Glutamatergic neuron (in vitro differentiated cells): ENCODE results near the gene PDAP1. TPM values are rescaled to one million over a fixed set of nuclear protein-coding genes. Genes with fewer than 3 reads are reported as not detected.
"Not testable (repeated sequence)": the region's sequence is repeated elsewhere in the genome, so short reads cannot be mapped to it uniquely, and the experiment has no call there.

ENCODE experiments used
- DNase-seq: peaks from one replicate; pipeline ENCODE4 v3.0.0; 2022
- H3K27ac Mint-ChIP-seq: one replicate; pipeline ENCODE4 v1.8.0; 2020; ENCODE audit warnings: mild to moderate bottlenecking, mixed read lengths, inconsistent platforms; ENCODE audit not compliant: unreplicated experiment
- H3K27me3 Mint-ChIP-seq: one replicate; pipeline ENCODE4 v1.8.0; 2020; ENCODE audit warnings: mild to moderate bottlenecking, moderate library complexity, mixed read lengths, inconsistent platforms; ENCODE audit not compliant: unreplicated experiment
- H3K36me3 Mint-ChIP-seq: one replicate; pipeline ENCODE4 v1.8.0; 2020; ENCODE audit warnings: mild to moderate bottlenecking, mixed read lengths, inconsistent platforms; ENCODE audit not compliant: unreplicated experiment
- H3K4me1 Mint-ChIP-seq: one replicate; pipeline ENCODE4 v1.8.0; 2020; ENCODE audit warnings: mild to moderate bottlenecking, low read depth, mixed read lengths, inconsistent platforms; ENCODE audit not compliant: unreplicated experiment
- H3K4me3 Mint-ChIP-seq: one replicate; pipeline ENCODE4 v1.8.0; 2020; ENCODE audit warnings: mild to moderate bottlenecking, mixed read lengths, inconsistent platforms; ENCODE audit not compliant: unreplicated experiment
- H3K9me3 Mint-ChIP-seq: one replicate; pipeline ENCODE4 v1.8.0; 2020; ENCODE audit warnings: mild to moderate bottlenecking, moderate library complexity, mixed read lengths, inconsistent platforms; ENCODE audit not compliant: unreplicated experiment
- total RNA-seq: library from RNA; stranded (reverse); fragmentation: NEBNext Ultra II Directional; extraction: Animal tissue kit (Norgen Biotek cat#: 25700); gene quantifications from one replicate; pipeline ENCODE4 v1.2.1, GENCODE V29; 2021; ENCODE audit not compliant: unreplicated experiment
- TF ChIP-seq, protein P1 (sequence below): fragments of 200-600 bp; sonication (generic); IDR thresholded peaks from one replicate; pipeline ENCODE4 v1.5.0; 2021; ENCODE audit not compliant: partially characterized antibody, unreplicated experiment

PDAP1 gene
- total RNA-seq, 1 donor from 2014 or later: 134 TPM

DNA sequence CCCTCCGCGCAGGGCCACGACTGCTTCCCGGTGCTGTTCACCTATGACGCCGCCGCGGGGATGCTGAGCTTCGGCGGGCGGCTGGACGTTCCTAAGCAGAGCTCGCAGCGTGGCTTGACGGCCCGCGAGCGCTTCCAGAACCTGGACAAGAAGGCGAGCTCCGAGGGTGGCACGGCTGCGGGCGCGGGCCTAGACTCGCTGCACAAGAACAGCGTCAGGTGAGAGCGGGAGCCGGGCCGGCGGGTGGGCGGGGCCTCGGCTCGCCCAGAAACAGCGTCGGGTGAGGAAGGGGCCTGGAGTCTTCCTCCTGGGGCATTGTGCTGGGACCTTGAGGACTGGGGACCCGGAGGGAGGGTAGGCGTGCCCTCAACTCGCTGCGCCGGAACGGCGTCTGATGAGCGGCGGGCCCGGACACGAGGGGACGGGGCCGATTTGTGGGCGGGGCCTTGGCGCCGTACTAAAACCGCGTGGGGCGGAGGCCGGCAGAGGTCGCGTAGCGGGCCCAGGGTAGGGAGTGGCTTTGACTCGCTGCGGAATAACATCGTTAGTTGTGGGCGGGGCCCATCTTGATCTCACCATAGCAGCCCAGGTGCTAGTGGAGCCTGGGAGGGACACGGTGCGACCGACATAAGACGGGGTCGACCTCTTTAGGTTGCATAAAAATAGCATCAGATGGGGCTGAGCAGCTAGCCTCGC is 15.6 kb downstream of the PDAP1 start:
- peaks cover 5% of the 10 kb centered on the region for H3K9me3 Mint-ChIP-seq
- peaks cover 10% of the 10 kb centered on the region for H3K27me3 Mint-ChIP-seq
- no peaks in the 10 kb centered on the region for H3K4me1 Mint-ChIP-seq
- no peaks in the 10 kb centered on the region for H3K36me3 Mint-ChIP-seq
- peak overlapping the region; percentile 93 for H3K4me3 Mint-ChIP-seq
- H3K27ac Mint-ChIP-seq: peak overlapping the region; percentile 86
- TF ChIP-seq, protein P1, sequence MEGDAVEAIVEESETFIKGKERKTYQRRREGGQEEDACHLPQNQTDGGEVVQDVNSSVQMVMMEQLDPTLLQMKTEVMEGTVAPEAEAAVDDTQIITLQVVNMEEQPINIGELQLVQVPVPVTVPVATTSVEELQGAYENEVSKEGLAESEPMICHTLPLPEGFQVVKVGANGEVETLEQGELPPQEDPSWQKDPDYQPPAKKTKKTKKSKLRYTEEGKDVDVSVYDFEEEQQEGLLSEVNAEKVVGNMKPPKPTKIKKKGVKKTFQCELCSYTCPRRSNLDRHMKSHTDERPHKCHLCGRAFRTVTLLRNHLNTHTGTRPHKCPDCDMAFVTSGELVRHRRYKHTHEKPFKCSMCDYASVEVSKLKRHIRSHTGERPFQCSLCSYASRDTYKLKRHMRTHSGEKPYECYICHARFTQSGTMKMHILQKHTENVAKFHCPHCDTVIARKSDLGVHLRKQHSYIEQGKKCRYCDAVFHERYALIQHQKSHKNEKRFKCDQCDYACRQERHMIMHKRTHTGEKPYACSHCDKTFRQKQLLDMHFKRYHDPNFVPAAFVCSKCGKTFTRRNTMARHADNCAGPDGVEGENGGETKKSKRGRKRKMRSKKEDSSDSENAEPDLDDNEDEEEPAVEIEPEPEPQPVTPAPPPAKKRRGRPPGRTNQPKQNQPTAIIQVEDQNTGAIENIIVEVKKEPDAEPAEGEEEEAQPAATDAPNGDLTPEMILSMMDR: no peak
- DNase-seq: peak; percentile 80

DNA sequence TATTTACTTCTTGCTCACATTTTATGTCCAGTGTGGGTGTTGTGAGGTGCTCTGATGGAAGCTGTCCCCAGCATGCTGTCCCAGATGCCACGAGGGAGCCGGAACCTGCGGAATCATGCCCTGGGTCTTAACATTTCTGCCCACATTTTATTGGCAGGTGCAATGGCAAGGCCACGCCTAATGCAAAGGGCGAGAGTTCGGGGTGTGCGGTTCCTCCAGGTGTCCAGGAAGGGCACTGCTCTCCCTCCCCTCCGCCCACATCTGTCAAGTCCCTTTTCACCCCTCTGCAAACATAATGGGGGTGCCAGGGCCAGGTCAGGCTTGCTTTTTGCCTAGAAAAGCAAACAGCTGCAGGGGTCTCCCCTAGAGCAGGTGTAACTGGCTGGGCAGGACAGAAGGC is 16.4 kb downstream of the PDAP1 start:
- TF ChIP-seq, protein P1: no peak
- DNase-seq: no peak
- H3K9me3 Mint-ChIP-seq: peaks cover 5% of the 10 kb centered on the region
- H3K36me3 Mint-ChIP-seq: no peaks in the 10 kb centered on the region
- H3K27me3 Mint-ChIP-seq: peaks cover 10% of the 10 kb centered on the region
- H3K4me3 Mint-ChIP-seq: peak overlapping the region; percentile 71
- H3K4me1 Mint-ChIP-seq: no peaks in the 10 kb centered on the region
- no peak overlapping the region for H3K27ac Mint-ChIP-seq

DNA sequence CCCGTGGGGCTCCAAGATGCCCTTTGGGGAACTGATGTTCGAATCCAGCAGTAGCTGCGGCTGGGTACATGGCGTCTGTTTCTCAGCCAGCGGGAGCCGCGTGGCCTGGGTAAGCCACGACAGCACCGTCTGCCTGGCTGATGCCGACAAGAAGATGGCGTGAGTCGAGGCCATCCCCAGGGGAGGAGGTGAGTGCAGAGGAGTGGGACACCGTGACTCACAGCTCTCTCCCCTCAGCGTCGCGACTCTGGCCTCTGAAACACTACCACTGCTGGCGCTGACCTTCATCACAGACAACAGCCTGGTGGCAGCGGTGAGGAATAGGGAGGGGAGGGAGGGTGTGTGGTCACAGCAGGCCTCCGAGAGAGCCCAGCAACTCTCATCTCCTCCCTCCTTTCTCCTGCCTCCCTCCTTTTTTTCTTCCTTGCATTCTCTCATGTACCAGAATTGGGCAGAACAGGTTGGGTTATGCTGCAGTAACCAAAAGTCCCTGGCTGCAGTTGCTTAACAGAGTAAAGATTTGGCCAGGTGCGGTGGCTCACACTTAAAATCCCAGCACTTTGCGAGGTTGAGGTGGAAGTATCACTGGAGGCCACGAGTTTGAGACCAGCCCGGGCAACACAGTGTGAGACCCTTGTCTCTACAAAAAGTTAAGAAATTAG is 17.3 kb downstream of the PDAP1 start:
- Mint-ChIP-seq H3K27me3 (peaks cover 10% of the 10 kb centered on the region), H3K9me3 (peaks cover 5% of the 10 kb centered on the region), H3K36me3 (no peaks in the 10 kb centered on the region), H3K27ac (no peak overlapping the region), H3K4me1 (no peaks in the 10 kb centered on the region), H3K4me3 (no peak overlapping the region)
- TF ChIP-seq, protein P1: no peak
- peak; percentile 49 for DNase-seq

DNA sequence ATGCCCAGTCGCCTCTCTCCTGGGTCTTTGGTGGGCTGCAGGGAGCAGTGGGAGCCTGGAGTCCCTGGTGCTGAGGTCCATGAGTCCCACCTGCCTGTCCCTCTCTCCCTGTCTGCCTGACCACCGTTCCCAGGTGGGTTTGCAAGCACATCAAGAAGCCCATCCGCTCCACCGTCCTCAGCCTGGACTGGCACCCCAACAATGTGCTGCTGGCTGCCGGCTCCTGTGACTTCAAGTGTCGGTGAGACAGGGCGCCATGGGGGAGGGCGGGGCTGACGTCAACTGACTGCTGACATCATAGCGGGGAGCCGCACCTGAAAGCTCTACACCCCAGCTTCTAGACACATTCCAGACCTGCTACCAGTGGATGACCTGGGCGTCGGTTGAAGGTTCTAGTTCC is 18.6 kb downstream of the PDAP1 start:
- Mint-ChIP-seq H3K4me3 (no peak overlapping the region), H3K9me3 (peaks cover 5% of the 10 kb centered on the region), H3K27me3 (peaks cover 10% of the 10 kb centered on the region), H3K4me1 (no peaks in the 10 kb centered on the region), H3K27ac (no peak overlapping the region), H3K36me3 (no peaks in the 10 kb centered on the region)
- TF ChIP-seq, protein P1: no peak
- DNase-seq: no peak

DNA sequence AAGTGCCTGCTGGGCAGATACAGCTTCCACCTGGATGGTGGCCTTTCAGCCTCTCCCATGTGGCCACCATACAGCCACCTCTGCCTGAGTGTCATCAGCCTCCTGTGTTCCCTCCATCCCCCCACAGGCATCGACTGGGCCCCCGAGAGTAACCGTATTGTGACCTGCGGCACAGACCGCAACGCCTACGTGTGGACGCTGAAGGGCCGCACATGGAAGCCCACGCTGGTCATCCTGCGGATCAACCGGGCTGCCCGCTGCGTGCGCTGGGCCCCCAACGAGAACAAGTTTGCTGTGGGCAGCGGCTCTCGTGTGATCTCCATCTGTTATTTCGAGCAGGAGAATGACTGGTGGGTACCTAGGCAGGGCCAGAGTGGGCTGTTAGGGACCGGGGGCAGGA is 20.5 kb downstream of the PDAP1 start:
- H3K4me1 Mint-ChIP-seq: no peaks in the 10 kb centered on the region
- peaks cover 4% of the 10 kb centered on the region for H3K9me3 Mint-ChIP-seq
- no peak overlapping the region for H3K4me3 Mint-ChIP-seq
- no peak overlapping the region for H3K27ac Mint-ChIP-seq
- no peak for DNase-seq
- TF ChIP-seq, protein P1: no peak
- H3K36me3 Mint-ChIP-seq: no peaks in the 10 kb centered on the region
- H3K27me3 Mint-ChIP-seq: peaks cover 4% of the 10 kb centered on the region

DNA sequence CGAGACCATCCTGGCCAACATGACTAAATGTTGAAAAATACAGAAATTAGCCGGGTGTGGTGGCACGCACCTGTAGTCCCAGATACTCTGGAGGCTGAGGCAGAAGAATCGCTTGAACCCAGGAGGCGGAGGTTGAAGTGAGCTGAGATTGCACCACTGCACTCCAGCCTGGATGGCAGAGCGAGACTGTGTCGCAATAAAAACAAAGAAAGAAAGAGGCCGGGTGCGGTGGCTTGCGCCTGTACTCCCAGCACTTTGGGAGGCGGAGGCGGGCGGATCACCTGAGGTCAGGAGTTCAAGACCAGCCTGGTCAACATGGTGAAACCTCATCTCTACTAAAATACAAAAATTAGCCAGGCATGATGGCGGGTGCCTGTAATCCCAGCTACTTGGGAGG is 21.2 kb downstream of the PDAP1 start:
- not testable (repeated sequence) for H3K27me3 Mint-ChIP-seq, H3K9me3 Mint-ChIP-seq, H3K4me3 Mint-ChIP-seq, H3K36me3 Mint-ChIP-seq, DNase-seq, H3K4me1 Mint-ChIP-seq, H3K27ac Mint-ChIP-seq
